CD14-positive monocyte (primary cell): ENCODE data around the gene KIRREL1. TPM values are rescaled to one million over a fixed set of nuclear protein-coding genes. Genes with fewer than 3 reads are reported as not detected.
"Not testable (repeated sequence)": the region's sequence is repeated elsewhere in the genome, so short reads cannot be mapped to it uniquely, and the experiment has no call there.

Experiments
- DNase-seq, 3 donors: peaks; one replicate each; pipeline ENCODE4 v3.0.0-alpha.2; 2011 to 2022
- H2AFZ ChIP-seq: 2 replicates; pipeline ENCODE4 v1.6.0; 2012; ENCODE audit warnings: mild to moderate bottlenecking, low read depth, low read length, inconsistent platforms; ENCODE audit not compliant: insufficient read depth, poor library complexity, severe bottlenecking
- H3K27ac ChIP-seq, 2 donors: 1 replicate in 1 of 2; 2 replicates in 1 of 2; pipeline ENCODE4 v1.5.1; 2012 to 2013; ENCODE audit warnings: low read length in 2 of 2, control low read depth in 1 of 2, inconsistent platforms in 1 of 2, low read depth in 1 of 2, mild to moderate bottlenecking in 1 of 2
- H3K27me3 ChIP-seq, 2 donors: one replicate each; pipeline versions ENCODE4 v1.6.0 to v1.6.1; 2011 to 2013; ENCODE audit warnings: low read length in 2 of 2; ENCODE audit not compliant: control insufficient read depth in 2 of 2, insufficient read depth in 2 of 2
- H3K36me3 ChIP-seq, 2 donors: replicated peaks in 1 of 2; 1 replicate in 1 of 2; 2 replicates in 1 of 2; pipeline versions ENCODE4 v1.5.1 to v1.6.1; 2012 to 2013; ENCODE audit warnings: low read length in 2 of 2, control low read depth in 1 of 2, inconsistent platforms in 1 of 2, mild to moderate bottlenecking in 1 of 2; ENCODE audit not compliant: insufficient read depth in 2 of 2, control insufficient read depth in 1 of 2
- H3K4me1 ChIP-seq, 2 donors: 1 replicate in 1 of 2; 2 replicates in 1 of 2; pipeline versions ENCODE4 v1.5.1 to v1.6.1; 2012 to 2013; ENCODE audit warnings: low read length in 2 of 2, control low read depth in 1 of 2, inconsistent platforms in 1 of 2, mild to moderate bottlenecking in 1 of 2, moderate library complexity in 1 of 2; ENCODE audit not compliant: insufficient read depth in 2 of 2, control insufficient read depth in 1 of 2
- H3K4me2 ChIP-seq: replicated peaks from 2 replicates; pipeline ENCODE3; 2012; ENCODE audit warnings: low read length, moderate library complexity, mild to moderate bottlenecking; ENCODE audit not compliant: poor library complexity, severe bottlenecking; ENCODE audit errors: extremely low read depth
- H3K4me3 ChIP-seq, 3 experiments: fragments of 200-600 bp in 1 of 3; sonication (generic) in 1 of 3; replicated peaks in 1 of 3; 1 replicate in 2 of 3; 2 replicates in 1 of 3; pipeline ENCODE4 v1.5.1; 2011 to 2013; ENCODE audit warnings: low read length in 3 of 3, mild to moderate bottlenecking in 3 of 3, control low read depth in 2 of 3, low read depth in 2 of 3, inconsistent platforms in 1 of 3, moderate library complexity in 1 of 3
- H3K79me2 ChIP-seq: 2 replicates; pipeline ENCODE4 v1.6.0; 2012; ENCODE audit warnings: mild to moderate bottlenecking, control low read depth, inconsistent platforms, low read length, moderate library complexity; ENCODE audit not compliant: insufficient read depth
- H3K9ac ChIP-seq: 2 replicates; pipeline ENCODE4 v1.6.0; 2017; ENCODE audit warnings: low read length, mild to moderate bottlenecking; ENCODE audit not compliant: insufficient read depth, poor library complexity, severe bottlenecking
- H3K9me3 ChIP-seq, 2 donors: replicated peaks in 1 of 2; 1 replicate in 1 of 2; 2 replicates in 1 of 2; pipeline versions ENCODE4 v1.5.1 to v1.6.1; 2012 to 2013; ENCODE audit warnings: low read length in 2 of 2, control low read depth in 1 of 2; ENCODE audit not compliant: control insufficient read depth in 1 of 2, insufficient read depth in 1 of 2
- H4K20me1 ChIP-seq: 2 replicates; pipeline ENCODE4 v1.6.0; 2012; ENCODE audit warnings: mild to moderate bottlenecking, low read length, control low read depth, moderate library complexity; ENCODE audit not compliant: insufficient read depth
- H3K27ac Mint-ChIP-seq, 7 donors: one replicate each; pipeline ENCODE4 v1.8.0; 2020; ENCODE audit warnings: mild to moderate bottlenecking in 7 of 7, mixed read lengths in 7 of 7, moderate library complexity in 6 of 7, inconsistent platforms in 2 of 7
- H3K27me3 Mint-ChIP-seq, 3 donors: one replicate each; pipeline ENCODE4 v1.8.0; 2021 to 2022; ENCODE audit warnings: low read depth in 3 of 3, mild to moderate bottlenecking in 3 of 3, mixed read lengths in 3 of 3, moderate library complexity in 3 of 3, inconsistent platforms in 1 of 3
- H3K36me3 Mint-ChIP-seq, 2 donors: one replicate each; pipeline ENCODE4 v1.8.0; 2020; ENCODE audit warnings: mixed read lengths in 2 of 2, inconsistent platforms in 1 of 2, mild to moderate bottlenecking in 1 of 2
- H3K4me1 Mint-ChIP-seq: one replicate; pipeline ENCODE4 v1.8.0; 2020; ENCODE audit warnings: mild to moderate bottlenecking, mixed read lengths
- H3K4me3 Mint-ChIP-seq, 2 donors: one replicate each; pipeline ENCODE4 v1.8.0; 2020; ENCODE audit warnings: mild to moderate bottlenecking in 2 of 2, mixed read lengths in 2 of 2, moderate library complexity in 1 of 2
- H3K9me3 Mint-ChIP-seq, 7 donors: one replicate each; pipeline ENCODE4 v1.8.0; 2020 to 2022; ENCODE audit warnings: mixed read lengths in 7 of 7, mild to moderate bottlenecking in 6 of 7, moderate library complexity in 6 of 7, inconsistent platforms in 2 of 7
- WGBS: methylation state at CpG from one replicate; pipeline ENCODE4 v1.1.5; 2013; ENCODE audit warnings: missing lambda C conversion rate; ENCODE audit not compliant: insufficient coverage; 5-methylcytosine and 5-hydroxymethylcytosine counted together
- intact Hi-C, 2 donors: fragments of 100-400 bp; cut with micrococcal nuclease; formaldehyde crosslinking; loops; one replicate each; pipeline versions ENCODE4 v1.15.0 to v1.15.1; 2023
- polyA plus RNA-seq, 3 donors: library from polyadenylated mRNA; depleted of rRNA in 1 of 3; unstranded in 2 of 3; stranded (reverse) in 1 of 3; fragments of 300-500 nt in 2 of 3; fragments of >200 nt in 1 of 3; fragmentation: Illumina TruSeq in 2 of 3; gene quantifications; 1 replicate in 2 of 3; 2 replicates in 1 of 3; pipeline ENCODE4 v1.2.3, GENCODE V29; 2012 to 2021
- TF ChIP-seq, protein P1 (sequence below): fragments of 200-600 bp; IDR thresholded peaks from one replicate; pipeline ENCODE4 v1.8.0; 2022; ENCODE audit warnings: antibody characterized with exemption, mild to moderate bottlenecking

The KIRREL1 gene
- polyA plus RNA-seq, 3 donors = not detected

DNA sequence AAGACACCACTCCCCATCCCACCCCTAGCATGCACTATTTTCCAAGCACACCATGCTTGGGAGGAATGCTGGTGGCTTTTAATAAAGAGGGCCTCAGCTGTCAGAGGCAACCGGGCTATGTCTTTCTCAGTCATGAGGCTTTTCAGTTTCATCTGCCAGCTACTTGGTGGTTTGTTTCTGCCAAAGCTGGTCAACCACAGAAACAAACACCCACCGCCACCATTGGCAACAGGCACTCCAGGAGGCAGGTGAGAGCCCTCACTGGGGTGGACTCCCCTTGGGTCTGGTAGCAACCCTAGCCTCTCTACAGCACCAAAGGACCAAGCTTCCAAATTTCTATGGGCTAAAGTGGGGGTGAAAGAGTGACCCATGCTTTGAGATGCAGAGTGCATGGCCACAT lies 133.0 kb downstream of the KIRREL1 start:
- no peak overlapping the region for H3K4me2 ChIP-seq
- no peaks in the 10 kb centered on the region for H4K20me1 ChIP-seq
- no peak overlapping the region for H3K9ac ChIP-seq
- DNase-seq = no peak
- Mint-ChIP-seq H3K4me1 (peaks cover 7% of the 10 kb centered on the region), H3K27ac (no peak overlapping the region), H3K9me3 (no peaks in the 10 kb centered on the region), H3K27me3 (peaks cover 9 to 28% (median 24%) of the 10 kb centered on the region in 3 donors), H3K4me3 (no peak overlapping the region), H3K36me3 (peaks cover 0 to 3% of the 10 kb centered on the region in 2 donors)
- H3K27ac ChIP-seq = no peak overlapping the region
- intact Hi-C loops = loop anchor here in 1 of 2 donors (10.0 kb wide), 2 partner anchors 132 to 162 kb away; partner anchors contain the start of gene KIRREL1
- H3K4me1 ChIP-seq = no peaks in the 10 kb centered on the region
- no peaks in the 10 kb centered on the region for H3K36me3 ChIP-seq
- H3K79me2 ChIP-seq = no peaks in the 10 kb centered on the region
- peaks cover 3 to 22% of the 10 kb centered on the region in 2 donors for H3K27me3 ChIP-seq
- no peaks in the 10 kb centered on the region for H3K9me3 ChIP-seq
- TF ChIP-seq, protein P1, sequence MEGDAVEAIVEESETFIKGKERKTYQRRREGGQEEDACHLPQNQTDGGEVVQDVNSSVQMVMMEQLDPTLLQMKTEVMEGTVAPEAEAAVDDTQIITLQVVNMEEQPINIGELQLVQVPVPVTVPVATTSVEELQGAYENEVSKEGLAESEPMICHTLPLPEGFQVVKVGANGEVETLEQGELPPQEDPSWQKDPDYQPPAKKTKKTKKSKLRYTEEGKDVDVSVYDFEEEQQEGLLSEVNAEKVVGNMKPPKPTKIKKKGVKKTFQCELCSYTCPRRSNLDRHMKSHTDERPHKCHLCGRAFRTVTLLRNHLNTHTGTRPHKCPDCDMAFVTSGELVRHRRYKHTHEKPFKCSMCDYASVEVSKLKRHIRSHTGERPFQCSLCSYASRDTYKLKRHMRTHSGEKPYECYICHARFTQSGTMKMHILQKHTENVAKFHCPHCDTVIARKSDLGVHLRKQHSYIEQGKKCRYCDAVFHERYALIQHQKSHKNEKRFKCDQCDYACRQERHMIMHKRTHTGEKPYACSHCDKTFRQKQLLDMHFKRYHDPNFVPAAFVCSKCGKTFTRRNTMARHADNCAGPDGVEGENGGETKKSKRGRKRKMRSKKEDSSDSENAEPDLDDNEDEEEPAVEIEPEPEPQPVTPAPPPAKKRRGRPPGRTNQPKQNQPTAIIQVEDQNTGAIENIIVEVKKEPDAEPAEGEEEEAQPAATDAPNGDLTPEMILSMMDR = no peak
- H2AFZ ChIP-seq = peak overlapping the region; percentile 44
- H3K4me3 ChIP-seq = no peak overlapping the region
- 0% methylated on average over 1 of the region's 2 CpGs for WGBS

DNA sequence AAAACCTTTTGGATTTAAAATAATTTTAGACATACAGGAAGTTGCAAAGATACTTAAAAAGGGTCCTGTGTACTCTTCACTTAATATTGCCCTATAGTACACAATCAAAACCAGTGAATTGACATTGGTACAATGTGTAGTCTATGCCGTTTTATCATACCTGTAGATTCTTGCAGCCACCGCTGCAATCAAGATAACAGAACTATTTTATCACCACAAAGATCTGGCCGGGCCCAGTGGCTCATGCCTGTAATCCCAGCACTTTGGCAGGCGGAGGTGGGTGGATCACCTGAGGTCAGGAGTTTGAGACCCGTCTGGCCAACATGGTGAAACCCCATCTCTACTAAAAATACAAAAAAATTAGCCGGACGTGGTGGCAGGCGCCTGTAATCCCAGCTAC lies 135.1 kb downstream of the KIRREL1 start:
- not testable (repeated sequence) for H2AFZ ChIP-seq, H3K4me1 Mint-ChIP-seq, H3K36me3 Mint-ChIP-seq, H3K4me3 ChIP-seq, H3K4me1 ChIP-seq, H3K36me3 ChIP-seq, DNase-seq, H3K9me3 Mint-ChIP-seq, H3K9ac ChIP-seq, H3K4me2 ChIP-seq, H3K79me2 ChIP-seq, H3K27ac Mint-ChIP-seq, H4K20me1 ChIP-seq, H3K27ac ChIP-seq, H3K4me3 Mint-ChIP-seq, H3K27me3 ChIP-seq, H3K9me3 ChIP-seq
- WGBS = no CpG with 5 or more reads among the region's 8 CpGs
- intact Hi-C loops = loop anchor here in 1 of 2 donors (10.0 kb wide), 2 partner anchors 134 to 164 kb away; partner anchors contain the start of gene KIRREL1
- H3K27me3 Mint-ChIP-seq = peaks cover 3 to 13% (median 8%) of the 10 kb centered on the region in 3 donors
